GM18858 (cell line): ENCODE results near the gene MRGPRD.

ENCODE experiments used
- ATAC-seq: cut with Tn5 transposase; IDR thresholded peaks from one replicate; pipeline ENCODE4 v1.9.1; 2021; ENCODE audit not compliant: unreplicated experiment

Gene MRGPRD

GRCh38 chr11:68932933-68933577, 47.7 kb downstream of the MRGPRD start:
- ATAC-seq: no peak

DNA sequence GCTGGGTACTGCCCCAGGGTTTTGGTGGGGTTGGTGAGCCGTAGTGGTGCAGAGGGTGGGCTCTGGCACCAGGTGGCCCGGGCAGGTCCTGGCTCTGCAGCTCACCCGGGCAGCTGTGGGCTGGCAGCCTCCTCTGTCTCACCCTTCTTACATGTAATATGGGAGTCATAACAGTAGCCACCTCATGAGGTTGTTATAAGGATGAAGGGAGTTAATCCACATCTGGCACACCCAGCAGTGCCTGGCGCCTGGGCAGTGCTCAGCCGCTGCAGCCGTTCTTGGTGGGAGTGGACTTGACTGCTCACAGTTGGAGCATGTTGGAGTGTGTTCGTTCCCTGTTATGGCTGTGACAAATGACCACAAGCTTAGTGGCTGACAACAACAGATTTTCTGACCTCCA, 48.4 kb downstream of the MRGPRD start:
- no peak for ATAC-seq

GRCh38 chr11:68931911-68932310, 48.9 kb downstream of the MRGPRD start:
- no peak for ATAC-seq

DNA sequence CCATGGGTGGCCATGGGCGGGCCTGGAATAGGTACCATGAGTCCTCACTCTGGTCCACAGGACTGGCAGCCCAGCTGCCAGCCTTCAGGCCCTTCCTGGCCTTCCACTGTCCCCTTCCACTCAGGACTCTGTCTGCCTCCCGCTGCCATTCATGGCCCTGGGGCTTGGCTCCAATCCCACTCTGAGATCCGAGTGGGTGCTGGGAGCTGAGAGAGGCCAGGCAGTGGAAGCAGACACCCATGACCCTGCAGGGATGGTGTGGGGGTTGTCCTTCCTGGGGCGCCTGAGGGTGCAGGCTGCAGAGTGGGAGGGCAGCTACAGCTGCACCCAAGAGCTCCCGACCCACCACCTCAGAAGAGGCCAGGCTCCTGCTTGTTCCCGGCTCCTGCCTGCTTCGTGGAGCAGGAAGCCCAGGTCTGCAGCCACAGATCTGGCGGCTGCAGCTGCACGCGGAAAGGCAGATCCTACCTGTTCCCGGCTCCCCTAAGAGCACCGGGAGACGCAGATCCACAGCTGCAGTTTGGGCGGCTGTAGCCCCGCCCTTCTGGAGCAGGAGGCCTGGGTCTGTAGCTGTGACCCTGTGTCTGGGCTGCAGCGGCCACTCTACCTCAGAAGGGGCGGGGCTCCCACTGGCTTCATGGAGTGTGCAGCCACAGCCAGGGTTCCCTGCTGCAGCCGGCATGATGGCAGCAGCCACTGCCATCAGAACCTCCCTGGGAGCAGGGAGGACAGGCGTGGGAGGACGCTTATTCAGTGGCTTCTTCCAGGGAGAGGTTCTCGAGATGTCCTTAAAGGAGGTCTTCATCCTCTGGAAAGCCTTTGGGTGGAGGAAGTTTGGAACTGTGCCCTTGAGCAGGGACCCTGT, 49.6 kb downstream of the MRGPRD start:
- ATAC-seq: no peak
